OCI-LY1 (cell line): ENCODE measurements around the gene ADAMTS15.

Experiments
- EZH2 ChIP-seq: fragments of 200-600 bp; sonication (generic), shearing (Covaris generic); IDR thresholded peaks from 2 replicates; pipeline ENCODE4 v1.8.0; 2017; ENCODE audit warnings: borderline replicate concordance, mixed run types, mild to moderate bottlenecking, antibody characterized with exemption, low read length, moderate library complexity, mixed read lengths
- TF ChIP-seq, protein P1 (sequence below): fragments of 200-600 bp; sonication (generic), shearing (Covaris generic); IDR thresholded peaks from 2 replicates; pipeline ENCODE4 v1.5.1; 2017; ENCODE audit warnings: mild to moderate bottlenecking, antibody characterized with exemption, low read length, moderate library complexity, mixed read lengths

DNA sequence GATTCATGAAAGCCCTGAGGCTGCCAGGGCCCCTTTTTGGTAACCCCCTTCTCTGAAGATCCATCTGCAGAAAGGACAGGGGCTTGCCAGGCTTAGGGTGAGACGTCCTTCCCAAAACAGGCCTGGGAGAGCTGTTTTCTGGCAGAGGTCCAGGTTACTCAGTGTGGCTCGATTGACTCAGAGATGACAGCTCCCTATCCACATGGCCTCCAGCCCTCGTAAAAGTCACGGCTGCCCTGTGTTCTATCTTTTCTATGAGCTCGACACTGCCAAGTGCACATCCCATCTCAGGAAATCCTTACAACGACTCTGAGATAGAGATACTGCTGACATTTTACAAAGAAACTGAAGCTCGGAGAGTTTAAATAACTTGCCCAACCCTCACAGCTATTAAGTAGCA, 40.5 kb upstream of the ADAMTS15 start:
- TF ChIP-seq, protein P1, sequence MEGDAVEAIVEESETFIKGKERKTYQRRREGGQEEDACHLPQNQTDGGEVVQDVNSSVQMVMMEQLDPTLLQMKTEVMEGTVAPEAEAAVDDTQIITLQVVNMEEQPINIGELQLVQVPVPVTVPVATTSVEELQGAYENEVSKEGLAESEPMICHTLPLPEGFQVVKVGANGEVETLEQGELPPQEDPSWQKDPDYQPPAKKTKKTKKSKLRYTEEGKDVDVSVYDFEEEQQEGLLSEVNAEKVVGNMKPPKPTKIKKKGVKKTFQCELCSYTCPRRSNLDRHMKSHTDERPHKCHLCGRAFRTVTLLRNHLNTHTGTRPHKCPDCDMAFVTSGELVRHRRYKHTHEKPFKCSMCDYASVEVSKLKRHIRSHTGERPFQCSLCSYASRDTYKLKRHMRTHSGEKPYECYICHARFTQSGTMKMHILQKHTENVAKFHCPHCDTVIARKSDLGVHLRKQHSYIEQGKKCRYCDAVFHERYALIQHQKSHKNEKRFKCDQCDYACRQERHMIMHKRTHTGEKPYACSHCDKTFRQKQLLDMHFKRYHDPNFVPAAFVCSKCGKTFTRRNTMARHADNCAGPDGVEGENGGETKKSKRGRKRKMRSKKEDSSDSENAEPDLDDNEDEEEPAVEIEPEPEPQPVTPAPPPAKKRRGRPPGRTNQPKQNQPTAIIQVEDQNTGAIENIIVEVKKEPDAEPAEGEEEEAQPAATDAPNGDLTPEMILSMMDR = no peak
- no peak for TF ChIP-seq EZH2
